NT2/D1 (cell line): ENCODE results near the gene PUM1.

Source experiments
- DNase-seq: peaks from one replicate; pipeline ENCODE4 v3.0.0-alpha.2; 2011; ENCODE audit warnings: low read depth, low spot score
- H3K27me3 ChIP-seq: 2 replicates; pipeline ENCODE4 v1.6.0; 2011; ENCODE audit warnings: mild to moderate bottlenecking; ENCODE audit not compliant: insufficient read length, insufficient read depth
- H3K36me3 ChIP-seq: 2 replicates; pipeline ENCODE4 v1.6.1; 2011; ENCODE audit warnings: mild to moderate bottlenecking, low read length, mixed read lengths; ENCODE audit not compliant: insufficient read depth, insufficient read length
- H3K4me1 ChIP-seq: 2 replicates; pipeline ENCODE4 v1.5.1; 2011; ENCODE audit not compliant: insufficient read depth, insufficient read length
- H3K4me3 ChIP-seq: 2 replicates; pipeline ENCODE4 v1.5.1; 2011; ENCODE audit warnings: low read depth; ENCODE audit not compliant: insufficient read length
- H3K9ac ChIP-seq: 2 replicates; pipeline ENCODE4 v1.6.0; 2011; ENCODE audit warnings: low read depth; ENCODE audit not compliant: insufficient read length
- H3K9me3 ChIP-seq: 2 replicates; pipeline ENCODE4 v1.5.1; 2011; ENCODE audit warnings: mild to moderate bottlenecking, low read length; ENCODE audit not compliant: insufficient read depth
- SUZ12 ChIP-seq: IDR thresholded peaks from 2 replicates; pipeline ENCODE4 v1.6.1; 2011; ENCODE audit not compliant: insufficient read length, insufficient read depth; ENCODE audit errors: extremely low read depth
- YY1 ChIP-seq: IDR thresholded peaks from 2 replicates; pipeline ENCODE4 v1.6.1; 2011; ENCODE audit not compliant: insufficient read length, insufficient read depth
- ZNF274 ChIP-seq: IDR thresholded peaks from 2 replicates; pipeline ENCODE4 v1.6.1; 2011; ENCODE audit warnings: mild to moderate bottlenecking, low read depth, low read length

PUM1 gene

GRCh38 chr1:30968220-30968971 lies 97.1 kb downstream of the PUM1 start:
- TF ChIP-seq YY1 (no peak), ZNF274 (no peak), SUZ12 (no peak)
- H3K27me3 ChIP-seq, result no peaks in the 10 kb centered on the region
- H3K4me1 ChIP-seq, result no peaks in the 10 kb centered on the region
- peaks cover 83% of the 10 kb centered on the region for H3K36me3 ChIP-seq
- no peak for DNase-seq
- H3K4me3 ChIP-seq, result no peak overlapping the region
- no peak overlapping the region for H3K9ac ChIP-seq
- H3K9me3 ChIP-seq, result no peaks in the 10 kb centered on the region

GRCh38 chr1:30966690-30967369 lies 98.7 kb downstream of the PUM1 start:
- H3K27me3 ChIP-seq, result no peaks in the 10 kb centered on the region
- H3K9me3 ChIP-seq, result no peaks in the 10 kb centered on the region
- H3K4me1 ChIP-seq, result no peaks in the 10 kb centered on the region
- no peak overlapping the region for H3K9ac ChIP-seq
- peaks cover 88% of the 10 kb centered on the region for H3K36me3 ChIP-seq
- H3K4me3 ChIP-seq, result no peak overlapping the region
- no peak for DNase-seq
- TF ChIP-seq SUZ12 (no peak), YY1 (no peak), ZNF274 (no peak)

GRCh38 chr1:30965924-30966599 lies 99.5 kb downstream of the PUM1 start:
- H3K9me3 ChIP-seq, result no peaks in the 10 kb centered on the region
- TF ChIP-seq ZNF274 (no peak), SUZ12 (no peak), YY1 (no peak)
- DNase-seq, result no peak
- H3K9ac ChIP-seq, result no peak overlapping the region
- H3K36me3 ChIP-seq, result peaks cover 91% of the 10 kb centered on the region
- H3K4me3 ChIP-seq, result no peak overlapping the region
- H3K27me3 ChIP-seq, result no peaks in the 10 kb centered on the region
- H3K4me1 ChIP-seq, result no peaks in the 10 kb centered on the region

GRCh38 chr1:30964706-30965105 lies 100.8 kb downstream of the PUM1 start:
- H3K9me3 ChIP-seq, result no peaks in the 10 kb centered on the region
- peaks cover 94% of the 10 kb centered on the region for H3K36me3 ChIP-seq
- TF ChIP-seq YY1, result no peak
- TF ChIP-seq SUZ12, result no peak
- TF ChIP-seq ZNF274, result no peak
- H3K27me3 ChIP-seq, result no peaks in the 10 kb centered on the region
- no peak overlapping the region for H3K9ac ChIP-seq
- no peak for DNase-seq
- no peak overlapping the region for H3K4me3 ChIP-seq
- H3K4me1 ChIP-seq, result no peaks in the 10 kb centered on the region

GRCh38 chr1:30962609-30963508 lies 102.7 kb downstream of the PUM1 start:
- TF ChIP-seq YY1 (no peak), SUZ12 (no peak), ZNF274 (no peak)
- H3K9me3 ChIP-seq, result no peaks in the 10 kb centered on the region
- no peaks in the 10 kb centered on the region for H3K27me3 ChIP-seq
- no peak for DNase-seq
- H3K9ac ChIP-seq, result no peak overlapping the region
- H3K4me3 ChIP-seq, result no peak overlapping the region
- no peaks in the 10 kb centered on the region for H3K4me1 ChIP-seq
- peaks cover 94% of the 10 kb centered on the region for H3K36me3 ChIP-seq

GRCh38 chr1:30957560-30958222 lies 107.8 kb downstream of the PUM1 start:
- H3K9me3 ChIP-seq, result no peaks in the 10 kb centered on the region
- TF ChIP-seq YY1, result no peak
- TF ChIP-seq SUZ12, result no peak
- no peak for TF ChIP-seq ZNF274
- H3K36me3 ChIP-seq, result peaks cover 84% of the 10 kb centered on the region
- no peaks in the 10 kb centered on the region for H3K27me3 ChIP-seq
- no peak for DNase-seq
- no peaks in the 10 kb centered on the region for H3K4me1 ChIP-seq
- H3K9ac ChIP-seq, result no peak overlapping the region
- H3K4me3 ChIP-seq, result no peak overlapping the region
